ENCODE results near the gene NNMT.

NNMT gene

DNA sequence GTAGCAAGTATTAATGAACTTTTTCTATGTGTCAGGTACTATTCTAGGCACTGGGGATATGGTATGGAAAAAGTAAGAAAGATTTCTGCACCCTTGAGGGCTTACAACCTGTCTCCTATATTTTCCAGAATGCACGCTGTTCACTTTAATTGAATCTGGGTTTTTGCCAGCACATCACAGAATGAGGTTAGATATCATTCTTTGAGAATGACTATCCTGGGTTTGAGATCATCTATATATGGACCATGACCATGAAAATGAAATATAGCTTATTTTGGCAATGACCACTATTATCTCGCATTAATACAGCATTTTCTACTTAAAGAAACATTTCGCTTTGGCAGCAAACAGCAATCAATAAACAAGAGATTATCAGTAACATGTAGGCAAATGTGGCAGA is 57.2 kb downstream of the NNMT start:
- DNase-seq, result no peak

DNA sequence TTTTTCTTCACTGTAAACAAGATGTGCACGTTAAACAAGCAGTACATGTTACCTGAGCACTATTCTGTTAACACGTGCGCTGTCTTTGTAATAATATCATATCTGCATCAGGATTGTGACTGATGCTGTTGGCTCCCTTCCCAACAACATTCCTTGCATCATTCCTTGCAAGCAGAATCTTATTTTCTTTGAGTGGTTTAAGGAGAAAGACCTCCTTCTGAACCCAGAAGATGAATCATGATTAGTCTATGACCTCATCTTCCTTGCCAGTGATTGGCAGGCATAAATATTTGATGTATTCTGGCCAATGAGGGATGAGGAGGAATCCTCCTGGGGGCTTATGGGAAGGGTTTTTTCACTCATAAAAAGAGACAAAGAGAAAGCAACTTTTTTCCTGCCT is 57.9 kb downstream of the NNMT start:
- DNase-seq, result no peak

DNA sequence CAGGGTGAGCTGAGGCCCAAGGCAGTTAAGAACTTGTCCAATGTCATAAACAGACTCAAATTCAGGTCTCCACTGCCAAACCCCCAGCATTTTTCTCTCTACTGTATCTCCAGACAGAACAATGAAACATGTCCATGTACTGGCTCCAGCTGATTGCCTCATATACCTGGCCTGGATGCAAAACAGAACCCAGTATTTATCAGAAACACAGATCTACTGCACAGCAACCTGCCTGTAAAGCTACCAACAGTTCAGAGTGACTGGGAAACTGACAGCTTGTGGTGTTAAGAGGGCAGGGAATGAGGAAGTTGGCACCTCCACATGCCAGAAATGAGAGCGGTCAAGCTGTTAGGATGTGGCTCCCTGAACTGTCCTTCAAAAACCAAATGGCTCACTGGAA is 62.5 kb downstream of the NNMT start:
- no peak for DNase-seq

DNA sequence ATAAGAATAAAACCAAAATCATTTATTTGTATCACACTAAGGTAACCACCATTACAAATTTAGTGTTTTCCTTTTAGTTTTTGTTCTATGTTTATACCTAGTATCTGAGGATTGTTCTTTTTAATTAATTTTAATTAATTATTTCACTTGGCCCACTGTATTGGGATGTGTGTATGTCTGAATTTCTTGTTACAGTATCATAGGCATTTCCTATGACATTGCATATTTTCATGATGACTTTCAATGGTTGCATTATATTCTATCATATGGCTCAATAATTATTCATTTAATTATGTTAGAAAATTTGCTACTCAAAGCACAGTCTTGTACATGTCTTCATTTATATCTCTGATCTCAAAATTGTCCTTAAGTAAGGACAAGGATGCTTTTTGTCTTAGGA is 63.1 kb downstream of the NNMT start:
- DNase-seq, result no peak

DNA sequence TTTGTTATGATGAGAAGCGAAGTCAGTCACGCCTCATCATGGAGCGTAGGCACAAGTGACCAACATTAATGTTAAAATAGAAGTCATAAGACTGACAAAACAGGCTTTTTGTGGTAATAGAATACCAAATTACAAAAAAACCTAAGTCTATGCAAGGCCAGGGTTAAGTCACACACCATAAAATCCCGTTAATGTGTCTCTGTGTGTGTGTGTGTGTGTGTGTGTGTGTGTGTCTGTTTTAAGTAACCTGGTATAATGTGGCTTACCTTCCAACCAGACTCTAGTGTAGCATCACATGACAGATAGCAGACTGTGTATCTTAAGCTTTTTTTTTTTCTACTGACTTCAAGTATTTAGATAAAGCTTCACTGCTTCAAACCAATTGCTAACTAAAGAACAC is 66.1 kb downstream of the NNMT start:
- no peak for DNase-seq

DNA sequence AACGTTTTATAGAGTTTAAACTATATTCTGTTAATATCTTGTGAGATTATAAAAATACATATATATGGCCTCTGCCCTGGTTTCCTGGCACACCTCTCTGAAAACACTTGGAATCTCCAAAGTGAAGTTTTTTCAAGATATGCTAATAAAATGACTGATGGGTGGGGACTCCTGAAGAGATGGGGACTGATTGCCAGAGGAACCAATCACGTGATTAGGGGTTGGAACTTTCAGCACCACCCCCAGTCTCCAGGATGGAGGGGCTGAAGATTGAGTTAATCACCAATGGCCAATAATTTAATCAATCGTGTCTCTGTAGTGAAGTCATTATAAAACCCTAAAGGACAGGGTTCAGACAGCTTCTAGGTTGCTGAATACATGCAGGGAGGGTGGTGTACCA is 66.8 kb downstream of the NNMT start:
- no peak for DNase-seq
